K562 (cell line): ENCODE data around the gene PPARGC1A. TPM values are rescaled to one million over a fixed set of nuclear protein-coding genes. Genes with fewer than 3 reads are reported as not detected.

Experiments
- ATAC-seq: fragments of 200-7000 bp; cut with Tn5 transposase; 3 replicates; pipeline ENCODE4 v1.9.1; 2020; ENCODE audit warnings: moderate library complexity
- BruUV-seq: library from RNA; stranded (reverse); fragments of 400-500 nt; replicated peaks from 2 replicates; lab custom pipeline; 2021; lab: Mats Ljungman, UMichigan
- CTCF ChIA-PET: fragments of 300-600 bp; formaldehyde crosslinking; extraction: SDS; loops from one replicate; lab custom pipeline; 2021; ENCODE audit warnings: low intra/inter-chr PET ratio; lab: Yijun Ruan, JAX
- POLR2A ChIA-PET: fragments of 300-600, 350-650 bp; sonication (Branson Sonifier 250); formaldehyde crosslinking; extraction: SDS; loops from one replicate; lab custom pipeline; 2021; ENCODE audit warnings: antibody characterized with exemption, inconsistent platforms; lab: Yijun Ruan, JAX
- DNase-seq, 4 experiments: peaks; one replicate each; pipeline versions ENCODE4 v3.0.0 to v3.0.0-alpha.2; 2011 to 2018; ENCODE audit warnings: low spot score in 3 of 4, mixed read lengths in 3 of 4; ENCODE audit errors: extremely low read depth in 1 of 4
- FAIRE-seq: peaks from 2 replicates; lab custom pipeline; 2011; peaks lifted over from hg19 to GRCh38; lab: Jason Lieb, UNC
- H2AFZ ChIP-seq: 2 replicates; pipeline ENCODE4 v1.6.0; 2011; ENCODE audit warnings: low read depth, low read length, control low read depth, inconsistent platforms
- H3K27ac ChIP-seq: fragments of 200-600 bp; 3 replicates; pipeline ENCODE4 v1.8.0; 2011; ENCODE audit warnings: low read depth, mild to moderate bottlenecking, control low read depth, inconsistent platforms, low read length, moderate library complexity, mixed read lengths; ENCODE audit errors: extremely low read depth
- H3K27me3 ChIP-seq, 2 experiments: fragments of 300-600 bp in 1 of 2; 2 replicates in 1 of 2; 3 replicates in 1 of 2; pipeline versions ENCODE4 v1.6.0 to v1.8.0; 2011; ENCODE audit warnings: inconsistent platforms in 2 of 2, low read length in 2 of 2, mild to moderate bottlenecking in 1 of 2, mixed read lengths in 1 of 2, moderate library complexity in 1 of 2; ENCODE audit not compliant: control insufficient read depth in 2 of 2, insufficient read depth in 2 of 2
- H3K36me3 ChIP-seq: fragments of 300-600 bp; 3 replicates; pipeline ENCODE4 v1.8.0; 2011; ENCODE audit warnings: mild to moderate bottlenecking, low read length, inconsistent platforms; ENCODE audit not compliant: control insufficient read depth, insufficient read depth
- H3K4me1 ChIP-seq, 2 experiments: fragments of 200-600 bp in 1 of 2; replicated peaks in 1 of 2; 2 replicates in 1 of 2; 3 replicates in 1 of 2; pipeline versions ENCODE4 v1.5.1 to v1.8.0; 2011; ENCODE audit warnings: inconsistent platforms in 2 of 2, low read length in 2 of 2, mild to moderate bottlenecking in 1 of 2, mixed read lengths in 1 of 2, moderate library complexity in 1 of 2; ENCODE audit not compliant: control insufficient read depth in 2 of 2, insufficient read depth in 2 of 2
- H3K4me2 ChIP-seq: 2 replicates; pipeline ENCODE4 v1.6.1; 2011; ENCODE audit warnings: low read length, control low read depth, inconsistent platforms, mixed read lengths; ENCODE audit not compliant: insufficient read depth
- H3K4me3 ChIP-seq: fragments of 200-600 bp; sonication (generic), shearing (Covaris generic); 2 replicates; pipeline ENCODE4 v1.5.1; 2016; ENCODE audit warnings: control low read depth, inconsistent platforms
- H3K79me2 ChIP-seq: fragments of 200-600 bp; 3 replicates; pipeline ENCODE4 v1.8.0; 2011; ENCODE audit warnings: low read length, inconsistent platforms; ENCODE audit not compliant: control insufficient read depth, insufficient read depth
- H3K9ac ChIP-seq, 2 experiments: 2 replicates each; pipeline versions ENCODE4 v1.6.0 to v1.6.1; 2011; ENCODE audit warnings: low read depth in 2 of 2, low read length in 2 of 2, control low read depth in 1 of 2, inconsistent platforms in 1 of 2, mild to moderate bottlenecking in 1 of 2, mixed read lengths in 1 of 2; ENCODE audit not compliant: insufficient read depth in 1 of 2
- H3K9me1 ChIP-seq: one replicate; pipeline ENCODE4 v1.6.0; 2011; ENCODE audit warnings: inconsistent platforms, mild to moderate bottlenecking, low read length, moderate library complexity; ENCODE audit not compliant: control insufficient read depth, insufficient read depth
- H3K9me3 ChIP-seq: replicated peaks from 2 replicates; pipeline ENCODE4 v1.5.1; 2011; ENCODE audit warnings: low read depth, low read length, inconsistent platforms; ENCODE audit not compliant: control insufficient read depth, insufficient read depth
- H4K20me1 ChIP-seq: replicated peaks from 2 replicates; pipeline ENCODE4 v1.6.1; 2011; ENCODE audit warnings: low read length, inconsistent platforms, mixed read lengths; ENCODE audit not compliant: control insufficient read depth, insufficient read depth
- CUX1 ChIP-seq: fragments of 200-800 bp; sonication (Bioruptor generic); IDR thresholded peaks from 2 replicates; pipeline ENCODE4 v1.6.1; 2016; ENCODE audit warnings: missing genetic modification characterization, missing compliant biosample characterization
- DPF2 ChIP-seq: fragments of 450-650 bp; IDR thresholded peaks from 2 replicates; pipeline ENCODE4 v1.6.1; 2016
- EZH2 ChIP-seq: IDR thresholded peaks from 2 replicates; pipeline ENCODE4 v1.6.1; 2012; ENCODE audit warnings: low read depth, mild to moderate bottlenecking, inconsistent platforms, low read length, borderline replicate concordance
- FOXP4 ChIP-seq: sonication (generic); formaldehyde crosslinking; IDR thresholded peaks from 2 replicates; pipeline ENCODE4 v1.8.0; 2022; ENCODE audit warnings: mild to moderate bottlenecking, missing genetic modification reagents, borderline replicate concordance
- LCOR ChIP-seq: sonication (generic); formaldehyde crosslinking; IDR thresholded peaks from 2 replicates; pipeline ENCODE4 v1.8.0; 2022; ENCODE audit warnings: mild to moderate bottlenecking, missing genetic modification reagents
- MAFG ChIP-seq: fragments of 450-650 bp; conservative IDR thresholded peaks from 2 replicates; pipeline ENCODE4 v1.6.1; 2016; ENCODE audit warnings: missing genetic modification characterization, missing compliant biosample characterization
- MEF2D ChIP-seq: conservative IDR thresholded peaks from 2 replicates; pipeline ENCODE4 v1.6.1; 2016; ENCODE audit warnings: low read depth, missing genetic modification characterization, missing compliant biosample characterization
- POLR2A ChIP-seq: fragments of 450-650 bp; conservative IDR thresholded peaks from 2 replicates; pipeline ENCODE4 v1.6.1; 2016
- RBM39 ChIP-seq: fragments of 200-400 bp; formaldehyde crosslinking; optimal IDR thresholded peaks from 2 replicates; pipeline ENCODE3; 2018; ENCODE audit warnings: low read depth, low read length
- SAFB2 ChIP-seq: fragments of 200-400 bp; formaldehyde crosslinking; IDR thresholded peaks from 2 replicates; pipeline ENCODE4 v1.6.1; 2018; ENCODE audit warnings: borderline replicate concordance, low read length, low read depth, moderate library complexity; ENCODE audit not compliant: severe bottlenecking
- TEAD2 ChIP-seq: fragments of 450-650 bp; IDR thresholded peaks from 2 replicates; pipeline ENCODE4 v1.6.1; 2016; ENCODE audit warnings: missing genetic modification characterization, control low read depth, missing compliant biosample characterization
- ZNF232 ChIP-seq: sonication (generic); formaldehyde crosslinking; IDR thresholded peaks from 2 replicates; pipeline ENCODE4 v1.8.0; 2022; ENCODE audit warnings: mild to moderate bottlenecking, missing genetic modification reagents
- ZNF3 ChIP-seq: fragments of 250-450 bp; sonication (Bioruptor Pico); IDR thresholded peaks from 2 replicates; pipeline ENCODE4 v1.5.0; 2021; ENCODE audit warnings: mild to moderate bottlenecking, moderate library complexity
- ZZZ3 ChIP-seq: fragments of 450-650 bp; IDR thresholded peaks from 2 replicates; pipeline ENCODE4 v1.6.1; 2016; ENCODE audit warnings: antibody characterized with exemption, mild to moderate bottlenecking, moderate library complexity
- WGBS: fragments of 100-300 bp; shearing (Covaris generic); methylation state at CpG from one replicate; pipeline ENCODE4 v1.1.6; 2016; ENCODE audit warnings: low coverage, mixed read lengths; ENCODE audit not compliant: insufficient coverage; ENCODE audit errors: missing lambda C conversion rate; 5-methylcytosine and 5-hydroxymethylcytosine counted together
- in situ Hi-C: fragments of 300-500 bp; cut with MboI; formaldehyde crosslinking; loops from 4 replicates; pipeline ENCODE4 v1.15.0; 2018; ENCODE audit warnings: inconsistent platforms, mixed read lengths
- intact Hi-C: fragments of 100-400 bp; cut with micrococcal nuclease; formaldehyde crosslinking; loops from 2 replicates; pipeline ENCODE4 v1.14.2; 2022
- polyA plus RNA-seq, 8 experiments: library from polyadenylated mRNA; depleted of rRNA in 4 of 8; stranded (reverse) in 5 of 8; unstranded in 3 of 8; fragments of >200 nt; fragmentation: Nextera tagmentation in 2 of 8; fragmentation: Illumina TruSeq in 1 of 8; extraction: Ambion mirVana in 2 of 8; extraction: Trizol in 1 of 8; gene quantifications; 2 replicates each; pipeline versions ENCODE4 v1.2.1 to v1.2.3, GENCODE V29; 2011 to 2014; ENCODE audit warnings: inconsistent platforms in 1 of 8, missing spikeins in 1 of 8
- total RNA-seq, 7 experiments: library from RNA; depleted of rRNA in 6 of 7; stranded (reverse); fragments of >200 nt in 6 of 7; fragmentation: Illumina TruSeq in 2 of 7; extraction: Trizol in 2 of 7; gene quantifications; 2 replicates each; pipeline versions ENCODE4 v1.2.1 to v1.2.3, GENCODE V29; 2011 to 2021; ENCODE audit warnings: low replicate concordance in 1 of 7

The PPARGC1A gene
- total and polyA plus RNA-seq, 9 of the 15 experiments (the other 6 are each of a cell fraction or from before 2014, with no cell fraction given) = 0.02 TPM; not detected in 8

GRCh38 chr4:23747281-23747735 lies 142.5 kb downstream of the PPARGC1A start (continued):
- TF ChIP-seq FOXP4 (CRISPR knock-in tag) = no peak

- 0% methylated on average over 2 of the region's 2 CpGs for WGBS
- in situ Hi-C loops = no loop called here
- no peak for TF ChIP-seq EZH2
- TF ChIP-seq CUX1 = no peak
- TF ChIP-seq MEF2D (tag) = no peak
- TF ChIP-seq ZNF3 = no peak
- TF ChIP-seq TEAD2 (tag) = no peak
- no peak for TF ChIP-seq MAFG (tag)
- TF ChIP-seq ZZZ3 = no peak
- TF ChIP-seq POLR2A = no peak
- no peak for TF ChIP-seq DPF2
- TF ChIP-seq RBM39 = no peak
- no peak for TF ChIP-seq ZNF232 (CRISPR knock-in tag)
- TF ChIP-seq SAFB2 = no peak
- no peak for TF ChIP-seq LCOR (CRISPR knock-in tag)
Observed at GRCh38 chr4:23746672-23747071, 143.2 kb downstream of the PPARGC1A start.

More at GRCh38 chr4:23746672-23747071, 143.2 kb downstream of the PPARGC1A start:
- DNase-seq (no peak), ATAC-seq (no peak), FAIRE-seq (no peak)
- H4K20me1 ChIP-seq = no peaks in the 10 kb centered on the region
- H3K9me3 ChIP-seq = no peaks in the 10 kb centered on the region
- no peaks in the 10 kb centered on the region for H3K9me1 ChIP-seq
- no peak overlapping the region for H3K27ac ChIP-seq
- no peaks in the 10 kb centered on the region for H3K79me2 ChIP-seq
- POLR2A ChIA-PET = interaction anchor here (0.8 kb wide), 1 partner anchor 358 kb away, joined by 3 read pairs; no protein-coding TSS in a partner anchor
- no peaks in the 10 kb centered on the region for H3K4me1 ChIP-seq
- H3K36me3 ChIP-seq = no peaks in the 10 kb centered on the region
- no peaks in the 10 kb centered on the region for H3K27me3 ChIP-seq
- intact Hi-C loops = no loop called here
- CTCF ChIA-PET = no interaction called here
- no TSS peak for BruUV-seq
- no peak overlapping the region for H3K4me3 ChIP-seq
- no peak overlapping the region for H3K9ac ChIP-seq
- no peak overlapping the region for H2AFZ ChIP-seq
- no peak overlapping the region for H3K4me2 ChIP-seq
